Sigmoid colon (tissue), 4 donors: ENCODE results near the gene TBX20.
"Not testable (repeated sequence)": the region's sequence is repeated elsewhere in the genome, so short reads cannot be mapped to it uniquely, and the experiment has no call there.

Source experiments
- EP300 ChIP-seq, 4 donors: sonication (generic); formaldehyde crosslinking; IDR thresholded peaks; one replicate each; pipeline ENCODE4 v1.6.1; 2017; ENCODE audit warnings: antibody characterized with exemption in 4 of 4
- POLR2A ChIP-seq, 2 donors: fragments of 450-650 bp; IDR thresholded peaks; one replicate each; pipeline ENCODE4 v1.6.1; 2016; ENCODE audit warnings: antibody characterized with exemption in 2 of 2, mild to moderate bottlenecking in 2 of 2, moderate library complexity in 2 of 2
- POLR2AphosphoS5 ChIP-seq, 4 donors: sonication (generic); formaldehyde crosslinking; IDR thresholded peaks; one replicate each; pipeline ENCODE4 v1.6.1; 2017; ENCODE audit warnings: antibody characterized with exemption in 4 of 4
- TF ChIP-seq, protein P1 (sequence below), 4 experiments: fragments of 450-650 bp in 3 of 4; fragments of 200-600 bp in 1 of 4; IDR thresholded peaks; one replicate each; pipeline ENCODE4 v1.5.1; 2016 to 2019; ENCODE audit warnings: antibody characterized with exemption in 4 of 4, mild to moderate bottlenecking in 3 of 4, moderate library complexity in 2 of 4

DNA sequence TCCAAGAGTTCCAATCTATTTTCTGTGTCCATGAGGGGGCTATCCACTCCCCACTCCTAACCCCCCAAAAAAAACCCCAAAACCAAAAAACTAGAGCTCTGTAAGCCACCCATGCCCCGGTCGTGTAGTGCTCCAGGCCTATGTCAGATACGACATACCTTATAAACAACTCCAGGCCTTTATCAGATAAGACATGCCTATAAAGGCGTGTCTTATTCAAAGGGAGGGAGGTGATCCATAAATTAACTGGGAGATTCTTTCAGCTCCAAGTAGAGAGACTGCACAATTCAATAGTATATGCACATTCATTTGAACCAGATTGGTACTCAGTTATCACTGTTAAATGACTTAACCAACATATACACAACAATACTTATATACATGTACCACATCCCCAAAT, 62.3 kb downstream of the TBX20 start:
- TF ChIP-seq, protein P1, sequence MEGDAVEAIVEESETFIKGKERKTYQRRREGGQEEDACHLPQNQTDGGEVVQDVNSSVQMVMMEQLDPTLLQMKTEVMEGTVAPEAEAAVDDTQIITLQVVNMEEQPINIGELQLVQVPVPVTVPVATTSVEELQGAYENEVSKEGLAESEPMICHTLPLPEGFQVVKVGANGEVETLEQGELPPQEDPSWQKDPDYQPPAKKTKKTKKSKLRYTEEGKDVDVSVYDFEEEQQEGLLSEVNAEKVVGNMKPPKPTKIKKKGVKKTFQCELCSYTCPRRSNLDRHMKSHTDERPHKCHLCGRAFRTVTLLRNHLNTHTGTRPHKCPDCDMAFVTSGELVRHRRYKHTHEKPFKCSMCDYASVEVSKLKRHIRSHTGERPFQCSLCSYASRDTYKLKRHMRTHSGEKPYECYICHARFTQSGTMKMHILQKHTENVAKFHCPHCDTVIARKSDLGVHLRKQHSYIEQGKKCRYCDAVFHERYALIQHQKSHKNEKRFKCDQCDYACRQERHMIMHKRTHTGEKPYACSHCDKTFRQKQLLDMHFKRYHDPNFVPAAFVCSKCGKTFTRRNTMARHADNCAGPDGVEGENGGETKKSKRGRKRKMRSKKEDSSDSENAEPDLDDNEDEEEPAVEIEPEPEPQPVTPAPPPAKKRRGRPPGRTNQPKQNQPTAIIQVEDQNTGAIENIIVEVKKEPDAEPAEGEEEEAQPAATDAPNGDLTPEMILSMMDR (IDR thresholded peaks at IDR 0.05): not testable (repeated sequence)
- not testable (repeated sequence) for TF ChIP-seq POLR2A, POLR2AphosphoS5, EP300 (IDR thresholded peaks at IDR 0.05)
